ENCODE measurements around the gene SLC8A3.

Gene SLC8A3

GRCh38 chr14:70022771-70023445 is 165.8 kb downstream of the SLC8A3 start:
- in situ Hi-C loops (cut with HindIII; ENCODE audit: low pct_unique_long_range_greater_than_20kb, low sequenced_read_pairs): no loop called here
- no peak for DNase-seq (ENCODE audit: low read depth in 1 of 2, low spot score in 1 of 2)
- no peak for TF ChIP-seq JUND (IDR thresholded peaks at IDR 0.05; ENCODE audit: low read depth)

GRCh38 chr14:70021548-70022220 is 167.1 kb downstream of the SLC8A3 start:
- no peak for TF ChIP-seq JUND (IDR thresholded peaks at IDR 0.05; ENCODE audit: low read depth)
- in situ Hi-C loops (cut with HindIII; ENCODE audit: low pct_unique_long_range_greater_than_20kb, low sequenced_read_pairs): no loop called here
- DNase-seq (ENCODE audit: low read depth in 1 of 2, low spot score in 1 of 2): no peak

GRCh38 chr14:70020352-70021170 is 168.2 kb downstream of the SLC8A3 start:
- in situ Hi-C loops (cut with HindIII; ENCODE audit: low pct_unique_long_range_greater_than_20kb, low sequenced_read_pairs): no loop called here

GRCh38 chr14:70019695-70020094 is 169.1 kb downstream of the SLC8A3 start:
- in situ Hi-C loops (cut with HindIII; ENCODE audit: low pct_unique_long_range_greater_than_20kb, low sequenced_read_pairs): no loop called here
- DNase-seq (ENCODE audit: low read depth in 1 of 2, low spot score in 1 of 2): no peak
- no peak for TF ChIP-seq JUND (IDR thresholded peaks at IDR 0.05; ENCODE audit: low read depth)

More at GRCh38 chr14:70020352-70021170, 168.2 kb downstream of the SLC8A3 start:
- no peak for TF ChIP-seq JUND (IDR thresholded peaks at IDR 0.05; ENCODE audit: low read depth)
- no peak for DNase-seq (ENCODE audit: low read depth in 1 of 2, low spot score in 1 of 2)

- in situ Hi-C loops (cut with HindIII; ENCODE audit: low pct_unique_long_range_greater_than_20kb, low sequenced_read_pairs): no loop called here
- TF ChIP-seq JUND (IDR thresholded peaks at IDR 0.05; ENCODE audit: low read depth): no peak
- no peak for DNase-seq (ENCODE audit: low read depth in 1 of 2, low spot score in 1 of 2)
These were observed 170.0 kb downstream of the SLC8A3 start for GRCh38 chr14:70018713-70019211.

- no peak for DNase-seq (ENCODE audit: low read depth in 1 of 2, low spot score in 1 of 2)
- no peak for TF ChIP-seq JUND (IDR thresholded peaks at IDR 0.05; ENCODE audit: low read depth)
- in situ Hi-C loops (cut with HindIII; ENCODE audit: low pct_unique_long_range_greater_than_20kb, low sequenced_read_pairs): no loop called here
These were observed 170.5 kb downstream of the SLC8A3 start for GRCh38 chr14:70018230-70018629.

- in situ Hi-C loops (cut with HindIII; ENCODE audit: low pct_unique_long_range_greater_than_20kb, low sequenced_read_pairs): no loop called here
These were observed 174.2 kb downstream of the SLC8A3 start for GRCh38 chr14:70014406-70015095.

GRCh38 chr14:70013271-70013873 is 175.4 kb downstream of the SLC8A3 start:
- DNase-seq (ENCODE audit: low read depth in 1 of 2, low spot score in 1 of 2): peak in 1 of 2 experiments; percentile 49
- TF ChIP-seq JUND (IDR thresholded peaks at IDR 0.05; ENCODE audit: low read depth): no peak
- in situ Hi-C loops (cut with HindIII; ENCODE audit: low pct_unique_long_range_greater_than_20kb, low sequenced_read_pairs): no loop called here

More at GRCh38 chr14:70014406-70015095, 174.2 kb downstream of the SLC8A3 start:
- TF ChIP-seq JUND (IDR thresholded peaks at IDR 0.05; ENCODE audit: low read depth): no peak
- DNase-seq (ENCODE audit: low read depth in 1 of 2, low spot score in 1 of 2): no peak

- TF ChIP-seq JUND (IDR thresholded peaks at IDR 0.05; ENCODE audit: low read depth): no peak
- DNase-seq (ENCODE audit: low read depth in 1 of 2, low spot score in 1 of 2): no peak
- in situ Hi-C loops (cut with HindIII; ENCODE audit: low pct_unique_long_range_greater_than_20kb, low sequenced_read_pairs): no loop called here
These were observed 177.0 kb downstream of the SLC8A3 start for GRCh38 chr14:70011708-70012107.

- DNase-seq (ENCODE audit: low read depth in 1 of 2, low spot score in 1 of 2): no peak
- in situ Hi-C loops (cut with HindIII; ENCODE audit: low pct_unique_long_range_greater_than_20kb, low sequenced_read_pairs): no loop called here
- TF ChIP-seq JUND (IDR thresholded peaks at IDR 0.05; ENCODE audit: low read depth): no peak
These were observed 177.7 kb downstream of the SLC8A3 start for GRCh38 chr14:70011098-70011497.

GRCh38 chr14:70009961-70010360 is 178.8 kb downstream of the SLC8A3 start:
- TF ChIP-seq JUND (IDR thresholded peaks at IDR 0.05; ENCODE audit: low read depth): no peak
- DNase-seq (ENCODE audit: low read depth in 1 of 2, low spot score in 1 of 2): peak in 1 of 2 experiments; percentile 33
- in situ Hi-C loops (cut with HindIII; ENCODE audit: low pct_unique_long_range_greater_than_20kb, low sequenced_read_pairs): no loop called here
